Measurements from ENCODE around the gene KLHL18. TPM values are rescaled to one million over a fixed set of nuclear protein-coding genes. Genes with fewer than 3 reads are reported as not detected.

The KLHL18 gene
- polyA plus RNA-seq, 1 donor (not counting 4 experiments of a cell fraction or from before 2014, with no cell fraction given), result 33.4 TPM

DNA sequence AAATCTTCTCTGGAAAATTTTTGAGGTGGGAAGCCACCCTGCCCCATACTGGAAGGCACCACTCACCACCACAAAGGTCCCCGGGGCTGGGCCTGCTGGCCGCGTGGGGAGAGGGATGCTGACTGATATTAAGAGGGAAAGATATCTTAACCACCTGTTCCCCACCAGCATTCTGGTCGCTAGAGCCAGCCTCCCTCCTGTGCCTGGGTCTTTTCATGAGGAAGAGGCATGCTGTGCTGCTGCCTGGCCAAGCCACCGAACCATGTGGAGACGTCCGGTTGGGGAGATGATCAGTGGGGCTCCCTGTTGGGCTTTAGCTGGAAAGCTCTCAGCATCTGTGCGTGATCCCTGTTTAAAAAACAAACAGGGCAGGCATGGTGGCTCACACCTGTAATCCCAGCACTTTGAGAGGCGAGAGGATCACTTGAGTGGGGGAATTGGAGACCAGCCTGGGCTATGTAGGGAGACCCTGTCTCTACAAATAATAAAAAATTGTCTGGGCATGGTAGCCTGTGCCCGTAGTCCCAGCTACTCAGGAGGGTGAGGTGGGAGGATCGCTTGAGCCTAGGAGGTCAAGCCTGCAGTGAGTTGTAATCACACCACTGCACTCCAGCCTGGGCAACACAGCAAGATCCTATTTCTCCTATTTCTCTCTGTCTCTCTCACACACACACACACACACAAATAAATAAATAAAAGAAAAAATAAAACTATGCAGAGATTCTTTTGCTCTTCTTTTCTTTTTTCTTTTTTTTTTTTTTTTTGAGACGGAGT lies 1.0 kb downstream of the KLHL18 start:
- no peak for FAIRE-seq
- Histone ChIP-seq H3K4me1 (ENCODE audit: control insufficient read depth, extremely low read depth, insufficient read depth, low read length) (peaks cover 12% of the 10 kb centered on the region), H3K27ac (ENCODE audit: control insufficient read depth, insufficient read depth, low read length) (peak overlapping the region; percentile 93), H3K36me3 (ENCODE audit: control insufficient read depth in 2 of 2, extremely low read depth in 1 of 2, insufficient read depth in 2 of 2, low read length in 2 of 2) (no peaks in the 10 kb centered on the region), H4K20me1 (ENCODE audit: control insufficient read depth, extremely low read depth, insufficient read depth, low read length) (no peaks in the 10 kb centered on the region), H3K4me2 (ENCODE audit: control insufficient read depth, extremely low read depth, insufficient read depth, low read depth, low read length) (peak overlapping the region; percentile 89), H3K9me1 (ENCODE audit: control insufficient read depth, extremely low read depth, insufficient read depth, low read length) (no peaks in the 10 kb centered on the region), H2AFZ (ENCODE audit: control insufficient read depth, low read length) (no peak overlapping the region), H3K9me3 (ENCODE audit: control insufficient read depth, low read depth, low read length) (no peaks in the 10 kb centered on the region), H3K79me2 (ENCODE audit: control insufficient read depth, insufficient read depth, low read length) (peaks cover 64% of the 10 kb centered on the region), H3K4me3 (ENCODE audit: control insufficient read depth in 2 of 3, extremely low read depth in 1 of 3, insufficient read depth in 2 of 3, low read depth in 1 of 3, low read length in 3 of 3) (peak overlapping the region; percentile 74 to 90 (median 83)), H3K27me3 (ENCODE audit: control insufficient read depth, extremely low read depth, insufficient read depth, low read length) (no peaks in the 10 kb centered on the region), H3K9ac (ENCODE audit: control insufficient read depth, extremely low read depth, insufficient read depth, low read length) (peak overlapping the region; percentile 92)
- TF ChIP-seq EZH2 (IDR thresholded peaks at IDR 0.05; ENCODE audit: low read length), result no peak
- TF ChIP-seq, protein P1, sequence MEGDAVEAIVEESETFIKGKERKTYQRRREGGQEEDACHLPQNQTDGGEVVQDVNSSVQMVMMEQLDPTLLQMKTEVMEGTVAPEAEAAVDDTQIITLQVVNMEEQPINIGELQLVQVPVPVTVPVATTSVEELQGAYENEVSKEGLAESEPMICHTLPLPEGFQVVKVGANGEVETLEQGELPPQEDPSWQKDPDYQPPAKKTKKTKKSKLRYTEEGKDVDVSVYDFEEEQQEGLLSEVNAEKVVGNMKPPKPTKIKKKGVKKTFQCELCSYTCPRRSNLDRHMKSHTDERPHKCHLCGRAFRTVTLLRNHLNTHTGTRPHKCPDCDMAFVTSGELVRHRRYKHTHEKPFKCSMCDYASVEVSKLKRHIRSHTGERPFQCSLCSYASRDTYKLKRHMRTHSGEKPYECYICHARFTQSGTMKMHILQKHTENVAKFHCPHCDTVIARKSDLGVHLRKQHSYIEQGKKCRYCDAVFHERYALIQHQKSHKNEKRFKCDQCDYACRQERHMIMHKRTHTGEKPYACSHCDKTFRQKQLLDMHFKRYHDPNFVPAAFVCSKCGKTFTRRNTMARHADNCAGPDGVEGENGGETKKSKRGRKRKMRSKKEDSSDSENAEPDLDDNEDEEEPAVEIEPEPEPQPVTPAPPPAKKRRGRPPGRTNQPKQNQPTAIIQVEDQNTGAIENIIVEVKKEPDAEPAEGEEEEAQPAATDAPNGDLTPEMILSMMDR (optimal IDR thresholded peaks at IDR 0.05 in 1 of 3, IDR thresholded peaks at IDR 0.05 in 1 of 3, conservative IDR thresholded peaks at IDR 0.05 in 1 of 3; ENCODE audit: extremely low read depth in 1 of 3, insufficient read depth in 2 of 3, low read length in 3 of 3), result no peak
- DNase-seq (ENCODE audit: low read depth, low spot score), result no peak
- dilution Hi-C loops (cut with MboI; ENCODE audit: extremely low pct_ligation_motif_present, low sequenced_read_pairs), result no loop called here

DNA sequence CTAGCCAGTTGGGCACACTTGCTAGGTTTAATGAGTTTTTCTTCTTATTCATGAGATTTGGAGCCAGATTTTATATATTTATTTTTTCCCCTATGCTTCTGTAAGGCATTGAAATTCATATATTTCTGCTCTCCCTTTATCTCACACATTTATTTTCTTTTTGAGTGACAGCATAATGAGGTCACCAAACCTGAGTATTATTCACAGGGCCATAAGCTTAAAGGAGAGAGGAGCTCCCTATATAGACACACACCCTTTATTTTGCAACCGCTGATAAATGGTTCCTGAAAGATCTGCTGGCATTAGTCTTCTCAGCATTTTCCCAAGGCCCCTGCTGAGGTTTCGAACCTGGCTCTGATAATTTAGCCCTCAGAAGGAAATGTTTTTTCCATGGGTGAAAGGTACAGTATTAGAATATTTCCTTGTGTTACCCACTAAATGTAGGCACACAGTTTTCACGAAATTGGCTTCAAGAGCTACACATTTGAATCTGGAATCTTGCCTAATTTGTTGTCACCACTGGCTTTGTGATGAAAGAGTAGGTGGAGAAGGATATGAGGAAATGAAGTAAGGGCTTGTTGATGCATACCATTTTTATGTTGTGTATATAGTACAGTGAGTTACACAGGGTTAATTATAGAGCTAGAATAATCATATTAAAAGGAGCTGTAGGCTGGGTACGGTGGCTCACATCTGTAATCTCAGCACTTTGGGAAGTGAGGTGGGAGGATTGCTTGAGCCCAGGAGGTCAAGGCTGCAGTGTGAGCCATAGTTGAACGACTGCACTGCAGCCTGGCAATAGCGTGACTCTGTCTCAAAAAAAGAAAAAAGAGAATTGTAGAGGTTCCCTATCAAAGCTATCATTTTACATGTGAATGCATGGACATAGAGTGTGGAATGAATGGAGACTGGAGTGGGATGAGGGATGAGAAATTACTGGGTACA lies 6.5 kb downstream of the KLHL18 start:
- no peaks in the 10 kb centered on the region for H3K9me3 ChIP-seq (ENCODE audit: control insufficient read depth, low read depth, low read length)
- no peaks in the 10 kb centered on the region for H3K27me3 ChIP-seq (ENCODE audit: control insufficient read depth, extremely low read depth, insufficient read depth, low read length)
- dilution Hi-C loops (cut with MboI; ENCODE audit: extremely low pct_ligation_motif_present, low sequenced_read_pairs), result no loop called here
- H3K79me2 ChIP-seq (ENCODE audit: control insufficient read depth, insufficient read depth, low read length), result peaks cover 68% of the 10 kb centered on the region
- no peak overlapping the region for H3K4me2 ChIP-seq (ENCODE audit: control insufficient read depth, extremely low read depth, insufficient read depth, low read depth, low read length)
- no peaks in the 10 kb centered on the region for H3K9me1 ChIP-seq (ENCODE audit: control insufficient read depth, extremely low read depth, insufficient read depth, low read length)
- H4K20me1 ChIP-seq (ENCODE audit: control insufficient read depth, extremely low read depth, insufficient read depth, low read length), result no peaks in the 10 kb centered on the region
- TF ChIP-seq EZH2 (IDR thresholded peaks at IDR 0.05; ENCODE audit: low read length), result no peak
- TF ChIP-seq, protein P1 (optimal IDR thresholded peaks at IDR 0.05 in 1 of 3, IDR thresholded peaks at IDR 0.05 in 1 of 3, conservative IDR thresholded peaks at IDR 0.05 in 1 of 3; ENCODE audit: extremely low read depth in 1 of 3, insufficient read depth in 2 of 3, low read length in 3 of 3), result no peak
- H3K4me1 ChIP-seq (ENCODE audit: control insufficient read depth, extremely low read depth, insufficient read depth, low read length), result no peaks in the 10 kb centered on the region
- H2AFZ ChIP-seq (ENCODE audit: control insufficient read depth, low read length), result no peak overlapping the region
- H3K4me3 ChIP-seq (ENCODE audit: control insufficient read depth in 2 of 3, extremely low read depth in 1 of 3, insufficient read depth in 2 of 3, low read depth in 1 of 3, low read length in 3 of 3), result no peak overlapping the region
- no peak overlapping the region for H3K9ac ChIP-seq (ENCODE audit: control insufficient read depth, extremely low read depth, insufficient read depth, low read length)
- no peak overlapping the region for H3K27ac ChIP-seq (ENCODE audit: control insufficient read depth, insufficient read depth, low read length)
- FAIRE-seq, result no peak
- no peak for DNase-seq (ENCODE audit: low read depth, low spot score)
- peaks cover 0 to 6% of the 10 kb centered on the region in 2 experiments for H3K36me3 ChIP-seq (ENCODE audit: control insufficient read depth in 2 of 2, extremely low read depth in 1 of 2, insufficient read depth in 2 of 2, low read length in 2 of 2)
